GM06990 (cell line): ENCODE results near the gene BCL2L11.

ENCODE experiments used
- DNase-seq: peaks from one replicate; pipeline ENCODE4 v3.0.0-alpha.2; 2011; ENCODE audit not compliant: insufficient read length; ENCODE audit errors: extremely low read depth
- H3K27me3 ChIP-seq: replicated peaks from 2 replicates; pipeline ENCODE4 v1.6.0; 2011; ENCODE audit warnings: low read length; ENCODE audit not compliant: control insufficient read depth, insufficient read depth
- H3K36me3 ChIP-seq: 2 replicates; pipeline ENCODE4 v1.5.1; 2011; ENCODE audit warnings: low read length; ENCODE audit not compliant: control insufficient read depth, insufficient read depth
- H3K4me3 ChIP-seq: replicated peaks from 2 replicates; pipeline ENCODE4 v1.5.1; 2011; ENCODE audit warnings: low read depth, mild to moderate bottlenecking, control low read depth, low read length
- TF ChIP-seq, protein P1 (sequence below): IDR thresholded peaks from 2 replicates; pipeline ENCODE4 v1.5.1; 2011; ENCODE audit warnings: low read length, control low read depth, mild to moderate bottlenecking, inconsistent platforms; ENCODE audit not compliant: insufficient read depth, poor library complexity, severe bottlenecking

BCL2L11 gene

DNA sequence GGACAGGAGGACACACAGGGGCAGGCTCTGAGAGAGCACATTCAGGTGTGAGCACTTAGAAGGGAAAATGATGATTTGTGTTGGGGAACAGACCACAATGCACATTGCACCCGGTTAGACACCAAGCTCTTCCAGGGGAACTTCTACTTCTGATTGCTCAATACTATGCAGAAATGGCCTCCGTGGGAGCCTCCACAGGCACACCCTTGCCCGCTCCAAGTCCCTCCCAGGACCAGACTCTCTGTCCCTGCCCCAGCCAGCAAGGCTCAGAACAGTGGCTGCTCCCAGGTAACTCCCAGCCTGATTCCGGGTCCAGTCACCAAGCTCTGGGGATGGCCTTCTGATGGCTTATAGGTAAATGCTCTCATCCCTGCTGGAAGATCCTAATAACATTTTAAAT lies 56.2 kb downstream of the BCL2L11 start:
- DNase-seq: no peak
- Histone ChIP-seq H3K36me3 (no peaks in the 10 kb centered on the region), H3K4me3 (no peak overlapping the region), H3K27me3 (no peaks in the 10 kb centered on the region; the same call in 1 of the 2 replicates)
- TF ChIP-seq, protein P1, sequence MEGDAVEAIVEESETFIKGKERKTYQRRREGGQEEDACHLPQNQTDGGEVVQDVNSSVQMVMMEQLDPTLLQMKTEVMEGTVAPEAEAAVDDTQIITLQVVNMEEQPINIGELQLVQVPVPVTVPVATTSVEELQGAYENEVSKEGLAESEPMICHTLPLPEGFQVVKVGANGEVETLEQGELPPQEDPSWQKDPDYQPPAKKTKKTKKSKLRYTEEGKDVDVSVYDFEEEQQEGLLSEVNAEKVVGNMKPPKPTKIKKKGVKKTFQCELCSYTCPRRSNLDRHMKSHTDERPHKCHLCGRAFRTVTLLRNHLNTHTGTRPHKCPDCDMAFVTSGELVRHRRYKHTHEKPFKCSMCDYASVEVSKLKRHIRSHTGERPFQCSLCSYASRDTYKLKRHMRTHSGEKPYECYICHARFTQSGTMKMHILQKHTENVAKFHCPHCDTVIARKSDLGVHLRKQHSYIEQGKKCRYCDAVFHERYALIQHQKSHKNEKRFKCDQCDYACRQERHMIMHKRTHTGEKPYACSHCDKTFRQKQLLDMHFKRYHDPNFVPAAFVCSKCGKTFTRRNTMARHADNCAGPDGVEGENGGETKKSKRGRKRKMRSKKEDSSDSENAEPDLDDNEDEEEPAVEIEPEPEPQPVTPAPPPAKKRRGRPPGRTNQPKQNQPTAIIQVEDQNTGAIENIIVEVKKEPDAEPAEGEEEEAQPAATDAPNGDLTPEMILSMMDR: no peak

DNA sequence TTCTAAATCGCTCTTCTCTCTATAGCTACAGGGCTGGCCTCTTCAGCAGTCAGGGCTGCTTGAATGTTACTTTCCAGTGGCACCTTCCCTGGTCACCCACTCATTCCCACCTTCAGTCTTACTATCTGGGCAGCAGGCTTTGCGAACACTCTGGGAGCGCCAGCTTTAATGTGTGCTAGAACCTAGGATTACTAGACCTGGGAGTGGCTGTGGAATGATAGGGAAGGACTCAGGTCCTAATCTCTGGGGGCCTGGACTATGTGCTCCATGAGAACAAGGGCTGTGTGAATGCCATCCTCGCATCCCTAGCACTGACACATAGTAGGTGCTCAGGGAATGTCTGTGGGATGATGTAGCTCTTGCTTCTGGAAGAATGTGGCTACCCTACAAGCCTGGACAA lies 57.6 kb downstream of the BCL2L11 start:
- no peak overlapping the region for H3K4me3 ChIP-seq
- no peaks in the 10 kb centered on the region for H3K36me3 ChIP-seq
- TF ChIP-seq, protein P1: no peak
- peaks cover 1% of the 10 kb centered on the region; the same call in 1 of the 2 replicates for H3K27me3 ChIP-seq
- no peak for DNase-seq

- peaks cover 1% of the 10 kb centered on the region; the same call in 1 of the 2 replicates for H3K27me3 ChIP-seq
- no peaks in the 10 kb centered on the region for H3K36me3 ChIP-seq
- DNase-seq: no peak
- no peak overlapping the region for H3K4me3 ChIP-seq
- TF ChIP-seq, protein P1: no peak
Observed at GRCh38 chr2:111178730-111179405, 58.2 kb downstream of the BCL2L11 start.

GRCh38 chr2:111182121-111182520 lies 61.4 kb downstream of the BCL2L11 start:
- no peak for DNase-seq
- Histone ChIP-seq H3K27me3 (peaks cover 8% of the 10 kb centered on the region), H3K36me3 (no peaks in the 10 kb centered on the region), H3K4me3 (no peak overlapping the region)
- TF ChIP-seq, protein P1: no peak

- H3K4me3 ChIP-seq: no peak overlapping the region
- TF ChIP-seq, protein P1: no peak
- H3K27me3 ChIP-seq: peaks cover 8% of the 10 kb centered on the region
- no peaks in the 10 kb centered on the region for H3K36me3 ChIP-seq
- DNase-seq: no peak
Observed at GRCh38 chr2:111182740-111183139, 62.0 kb downstream of the BCL2L11 start.
